ENCODE data around the gene NUP98.

- TF ChIP-seq POLR2AphosphoS5 (IDR thresholded peaks at IDR 0.05) = no peak
- no peak for TF ChIP-seq POLR2A (IDR thresholded peaks at IDR 0.05)
- TF ChIP-seq, protein P1, sequence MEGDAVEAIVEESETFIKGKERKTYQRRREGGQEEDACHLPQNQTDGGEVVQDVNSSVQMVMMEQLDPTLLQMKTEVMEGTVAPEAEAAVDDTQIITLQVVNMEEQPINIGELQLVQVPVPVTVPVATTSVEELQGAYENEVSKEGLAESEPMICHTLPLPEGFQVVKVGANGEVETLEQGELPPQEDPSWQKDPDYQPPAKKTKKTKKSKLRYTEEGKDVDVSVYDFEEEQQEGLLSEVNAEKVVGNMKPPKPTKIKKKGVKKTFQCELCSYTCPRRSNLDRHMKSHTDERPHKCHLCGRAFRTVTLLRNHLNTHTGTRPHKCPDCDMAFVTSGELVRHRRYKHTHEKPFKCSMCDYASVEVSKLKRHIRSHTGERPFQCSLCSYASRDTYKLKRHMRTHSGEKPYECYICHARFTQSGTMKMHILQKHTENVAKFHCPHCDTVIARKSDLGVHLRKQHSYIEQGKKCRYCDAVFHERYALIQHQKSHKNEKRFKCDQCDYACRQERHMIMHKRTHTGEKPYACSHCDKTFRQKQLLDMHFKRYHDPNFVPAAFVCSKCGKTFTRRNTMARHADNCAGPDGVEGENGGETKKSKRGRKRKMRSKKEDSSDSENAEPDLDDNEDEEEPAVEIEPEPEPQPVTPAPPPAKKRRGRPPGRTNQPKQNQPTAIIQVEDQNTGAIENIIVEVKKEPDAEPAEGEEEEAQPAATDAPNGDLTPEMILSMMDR (IDR thresholded peaks at IDR 0.05) = no peak
- TF ChIP-seq EP300 (IDR thresholded peaks at IDR 0.05) = no peak
Measured at GRCh38 chr11:3664032-3664630, 133.2 kb downstream of the NUP98 start.
